Kidney (tissue), 14 donors: ENCODE measurements around the gene RANGRF. TPM values are rescaled to one million over a fixed set of nuclear protein-coding genes. Genes with fewer than 3 reads are reported as not detected.

Experiments
- DNase-seq, 5 donors: peaks; one replicate each; pipeline ENCODE4 v3.0.0-alpha.2; 2013 to 2020
- FAIRE-seq: peaks from 2 replicates; lab custom pipeline; 2012; peaks lifted over from hg19 to GRCh38; lab: Jason Lieb, UNC
- H3K27ac ChIP-seq, 2 donors: one replicate each; pipeline ENCODE4 v1.7.0; 2013; ENCODE audit warnings: low read depth in 2 of 2, low read length in 2 of 2, inconsistent platforms in 1 of 2
- H3K27me3 ChIP-seq: one replicate; pipeline ENCODE4 v1.7.1; 2013; ENCODE audit warnings: low read length, inconsistent platforms; ENCODE audit not compliant: control insufficient read depth, insufficient read depth
- H3K36me3 ChIP-seq, 3 donors: one replicate each; pipeline versions ENCODE4 v1.7.0 to v1.7.1; 2013; ENCODE audit warnings: low read length in 3 of 3, control low read depth in 1 of 3, inconsistent platforms in 1 of 3; ENCODE audit not compliant: insufficient read depth in 3 of 3, control insufficient read depth in 2 of 3
- H3K4me1 ChIP-seq, 3 donors: one replicate each; pipeline versions ENCODE4 v1.7.0 to v1.7.1; 2013; ENCODE audit warnings: low read length in 3 of 3, inconsistent platforms in 1 of 3, low read depth in 1 of 3; ENCODE audit not compliant: control insufficient read depth in 2 of 3, insufficient read depth in 2 of 3
- H3K4me3 ChIP-seq, 3 donors: one replicate each; pipeline versions ENCODE4 v1.7.0 to v1.8.1; 2013; ENCODE audit warnings: low read length in 3 of 3, control low read depth in 1 of 3, inconsistent platforms in 1 of 3
- H3K9ac ChIP-seq, 3 donors: one replicate each; pipeline versions ENCODE4 v1.7.0 to v1.7.1; 2013; ENCODE audit warnings: low read length in 3 of 3, control low read depth in 1 of 3, inconsistent platforms in 1 of 3
- H3K9me3 ChIP-seq, 3 donors: one replicate each; pipeline versions ENCODE4 v1.7.0 to v1.7.1; 2013; ENCODE audit warnings: low read length in 3 of 3, control low read depth in 1 of 3, inconsistent platforms in 1 of 3; ENCODE audit not compliant: control insufficient read depth in 2 of 3, insufficient read depth in 1 of 3
- CTCF ChIP-seq: IDR thresholded peaks from 3 replicates; pipeline ENCODE4 v1.5.1; 2012; ENCODE audit warnings: mild to moderate bottlenecking, moderate library complexity, borderline replicate concordance; ENCODE audit not compliant: insufficient read depth; ENCODE audit errors: extremely low read depth
- intact Hi-C: fragments of 100-400 bp; cut with DNase I; formaldehyde crosslinking; loops from one replicate; pipeline ENCODE4 v1.11.1; 2022
- polyA plus RNA-seq: library from polyadenylated mRNA; stranded (reverse); fragments of 350-450 nt; fragmentation: Illumina TruSeq; extraction: RNeasy Lipid Tissue Mini Kit (QIAGEN cat#74804); gene quantifications from one replicate; pipeline ENCODE4 v1.2.3, GENCODE V29; 2014; ENCODE audit warnings: low read depth, low replicate concordance; ENCODE audit not compliant: insufficient read depth
- total RNA-seq: library from RNA; stranded (reverse); fragmentation: NEBNext Ultra II Directional; extraction: Animal tissue kit (Norgen Biotek cat#: 25700); gene quantifications from one replicate; pipeline ENCODE4 v1.2.1, GENCODE V29; 2021
- donor health status: control.
- donor health status: control.
- donor health status: control.
- donor health status: control.
- donor health status: control.
- donor health status: DM: yes; HTN: yes; CAD: no.
- donor health status: Normal renal cell carcinoma (clear cell type).

RANGRF gene
- total and polyA plus RNA-seq, 2 donors from 2014 or later, result 20.1 to 91.8 TPM

- no peak overlapping the region for H3K4me3 ChIP-seq
- H3K4me1 ChIP-seq, result peaks cover 2 to 25% (median 18%) of the 10 kb centered on the region in 3 donors
- no peak for TF ChIP-seq CTCF
- H3K9ac ChIP-seq, result no peak overlapping the region
- DNase-seq (no peak), FAIRE-seq (no peak)
- H3K9me3 ChIP-seq, result no peaks in the 10 kb centered on the region
- intact Hi-C loops, result no loop called here
- H3K27ac ChIP-seq, result no peak overlapping the region
- no peaks in the 10 kb centered on the region for H3K36me3 ChIP-seq
- H3K27me3 ChIP-seq, result no peaks in the 10 kb centered on the region
Measured at GRCh38 chr17:8290043-8290442, 1.6 kb downstream of the RANGRF start.

- FAIRE-seq, result no peak
- TF ChIP-seq CTCF, result no peak
Measured at GRCh38 chr17:8292639-8293395, 4.3 kb downstream of the RANGRF start.

GRCh38 chr17:8294361-8294760, 5.9 kb downstream of the RANGRF start:
- TF ChIP-seq CTCF, result no peak
- DNase-seq (peak in 1 of 5 donors; percentile 73), FAIRE-seq (no peak)
- Histone ChIP-seq H3K9ac (no peak overlapping the region), H3K36me3 (no peaks in the 10 kb centered on the region), H3K9me3 (no peaks in the 10 kb centered on the region), H3K27me3 (no peaks in the 10 kb centered on the region), H3K27ac (no peak overlapping the region), H3K4me3 (peak overlapping the region in 1 of 3 donors; percentile 70), H3K4me1 (peaks cover 2 to 16% (median 4%) of the 10 kb centered on the region in 3 donors)
- intact Hi-C loops, result no loop called here

More at GRCh38 chr17:8292639-8293395, 4.3 kb downstream of the RANGRF start:
- no peak overlapping the region for H3K27ac ChIP-seq
- H3K27me3 ChIP-seq, result no peaks in the 10 kb centered on the region
- DNase-seq, result no peak
- no peak overlapping the region for H3K4me3 ChIP-seq
- H3K4me1 ChIP-seq, result peaks cover 2 to 22% (median 10%) of the 10 kb centered on the region in 3 donors
- peak overlapping the region in 1 of 3 donors; percentile 24 for H3K9ac ChIP-seq
- no peaks in the 10 kb centered on the region for H3K36me3 ChIP-seq
- no peaks in the 10 kb centered on the region for H3K9me3 ChIP-seq
- intact Hi-C loops, result no loop called here
